ENCODE results near the gene EML4. TPM values are rescaled to one million over a fixed set of nuclear protein-coding genes. Genes with fewer than 3 reads are reported as not detected.
A peak's percentile ranks its signal among the peaks of the same experiment; 100 is the strongest.

Gene EML4
- total and polyA plus RNA-seq, 9 donors: 11.6 to 46.5 (median 31.5) TPM

- Histone ChIP-seq H3K27ac (no peak overlapping the region), H3K36me3 (no peaks in the 10 kb centered on the region), H3K4me1 (ENCODE audit: insufficient read depth) (peaks cover 5% of the 10 kb centered on the region), H3K4me3 (no peak overlapping the region), H3K9me3 (no peaks in the 10 kb centered on the region), H3K27me3 (no peaks in the 10 kb centered on the region)
- DNase-seq: no peak
- 77 to 84% (median 78%) methylated on average over 5 of the region's 5 CpGs for WGBS, 3 donors
- intact Hi-C loops (cut with DNase I): no loop called here
- TF ChIP-seq EP300 (IDR thresholded peaks at IDR 0.05) (no peak), CTCF (IDR thresholded peaks at IDR 0.05) (no peak), POLR2A (IDR thresholded peaks at IDR 0.05) (no peak)
Measured at GRCh38 chr2:42353792-42354429, 184.8 kb downstream of the EML4 start.

GRCh38 chr2:42359304-42359964, 190.3 kb downstream of the EML4 start:
- intact Hi-C loops (cut with DNase I): no loop called here
- H3K36me3 ChIP-seq: no peaks in the 10 kb centered on the region
- H3K4me3 ChIP-seq: peak overlapping the region; percentile 99
- no peaks in the 10 kb centered on the region for H3K9me3 ChIP-seq
- WGBS, 3 donors: 19 to 26% (median 24%) methylated on average over 6 of the region's 6 CpGs
- no peaks in the 10 kb centered on the region for H3K27me3 ChIP-seq
- TF ChIP-seq EP300 (IDR thresholded peaks at IDR 0.05) (no peak), POLR2A (IDR thresholded peaks at IDR 0.05) (no peak), CTCF (IDR thresholded peaks at IDR 0.05) (no peak)
- no peak for DNase-seq
- H3K4me1 ChIP-seq (ENCODE audit: insufficient read depth): peaks cover 5% of the 10 kb centered on the region
- no peak overlapping the region for H3K27ac ChIP-seq

GRCh38 chr2:42359965-42360483, 190.9 kb downstream of the EML4 start:
- Histone ChIP-seq H3K36me3 (no peaks in the 10 kb centered on the region), H3K27me3 (no peaks in the 10 kb centered on the region), H3K4me3 (peak overlapping the region; percentile 99), H3K9me3 (no peaks in the 10 kb centered on the region), H3K4me1 (ENCODE audit: insufficient read depth) (peaks cover 5% of the 10 kb centered on the region), H3K27ac (peak overlapping the region in 1 of 2 donors; percentile 17)
- no peak for DNase-seq
- TF ChIP-seq POLR2A (IDR thresholded peaks at IDR 0.05) (no peak), EP300 (IDR thresholded peaks at IDR 0.05) (no peak), CTCF (IDR thresholded peaks at IDR 0.05) (no peak)
- 3 to 7% (median 4%) methylated on average over 12 of the region's 12 CpGs for WGBS, 3 donors
- intact Hi-C loops (cut with DNase I): loop anchor here in 3 of 4 donors (5.0 to 10.0 kb wide), 4 partner anchors 258 to 505 kb away; no protein-coding TSS in a partner anchor

- peak overlapping the region; percentile 70 to 89 for H3K27ac ChIP-seq
- intact Hi-C loops (cut with DNase I): loop anchor here in 3 of 4 donors (5.0 to 10.0 kb wide), 4 partner anchors 258 to 506 kb away; no protein-coding TSS in a partner anchor
- 0% methylated on average over 15 of the region's 15 CpGs for WGBS, 3 donors
- no peaks in the 10 kb centered on the region for H3K36me3 ChIP-seq
- DNase-seq: no peak
- H3K9me3 ChIP-seq: no peaks in the 10 kb centered on the region
- TF ChIP-seq EP300 (IDR thresholded peaks at IDR 0.05): no peak
- no peak for TF ChIP-seq POLR2A (IDR thresholded peaks at IDR 0.05)
- TF ChIP-seq CTCF (IDR thresholded peaks at IDR 0.05): no peak
- no peaks in the 10 kb centered on the region for H3K27me3 ChIP-seq
- H3K4me1 ChIP-seq (ENCODE audit: insufficient read depth): peaks cover 5% of the 10 kb centered on the region
- peak overlapping the region; percentile 99 for H3K4me3 ChIP-seq
Measured at GRCh38 chr2:42360493-42360889, 191.3 kb downstream of the EML4 start.

Data from ovary (tissue), 9 donors.